H9 (cell line): ENCODE data around the gene ZNF609. TPM values are rescaled to one million over a fixed set of nuclear protein-coding genes. Genes with fewer than 3 reads are reported as not detected.
A peak's percentile ranks its signal among the peaks of the same experiment; 100 is the strongest.

Source experiments
- DNase-seq: peaks from one replicate; pipeline ENCODE4 v3.0.0-alpha.2; 2017
- H2AFZ ChIP-seq: one replicate; pipeline ENCODE4 v1.6.1; 2013; ENCODE audit warnings: mild to moderate bottlenecking, low read length, control low read depth, moderate library complexity
- H2AK5ac ChIP-seq: 2 replicates; pipeline ENCODE4 v1.6.1; 2013; ENCODE audit warnings: low read length, control low read depth, mixed read lengths; ENCODE audit not compliant: insufficient read length
- H2BK120ac ChIP-seq: one replicate; pipeline ENCODE4 v1.6.1; 2013; ENCODE audit warnings: low read depth, mild to moderate bottlenecking, low read length, control low read depth, inconsistent platforms; ENCODE audit not compliant: poor library complexity, severe bottlenecking
- H2BK12ac ChIP-seq: 2 replicates; pipeline ENCODE4 v1.6.1; 2013; ENCODE audit warnings: low read length, control low read depth, mixed read lengths, low read depth; ENCODE audit not compliant: insufficient read length
- H2BK15ac ChIP-seq: 2 replicates; pipeline ENCODE4 v1.6.1; 2013; ENCODE audit warnings: low read depth, low read length, control low read depth
- H2BK20ac ChIP-seq: one replicate; pipeline ENCODE4 v1.6.1; 2013; ENCODE audit warnings: low read depth, mild to moderate bottlenecking, low read length, control low read depth, inconsistent platforms; ENCODE audit not compliant: poor library complexity, severe bottlenecking
- H2BK5ac ChIP-seq: 2 replicates; pipeline ENCODE4 v1.6.1; 2013; ENCODE audit warnings: low read length, control low read depth, mixed read lengths; ENCODE audit not compliant: insufficient read length
- H3K14ac ChIP-seq: 2 replicates; pipeline ENCODE4 v1.6.1; 2013; ENCODE audit warnings: low read length, control low read depth; ENCODE audit not compliant: insufficient read depth
- H3K18ac ChIP-seq: 2 replicates; pipeline ENCODE4 v1.6.1; 2013; ENCODE audit warnings: low read depth, mild to moderate bottlenecking, mixed read lengths, low read length, control low read depth; ENCODE audit not compliant: insufficient read length
- H3K23ac ChIP-seq: 2 replicates; pipeline ENCODE4 v1.6.1; 2013; ENCODE audit warnings: low read length, control low read depth, mixed read lengths, low read depth; ENCODE audit not compliant: insufficient read length
- H3K23me2 ChIP-seq: 2 replicates; pipeline ENCODE4 v1.6.1; 2013; ENCODE audit warnings: low read depth, mild to moderate bottlenecking, mixed read lengths, low read length, control low read depth; ENCODE audit not compliant: insufficient read length, poor library complexity, severe bottlenecking
- H3K27ac ChIP-seq: 2 replicates; pipeline ENCODE4 v1.5.1; 2013; ENCODE audit warnings: low read length, control low read depth, mixed read lengths, low read depth; ENCODE audit not compliant: insufficient read length
- H3K27me3 ChIP-seq: 2 replicates; pipeline ENCODE4 v1.6.1; 2013; ENCODE audit warnings: low read length, control low read depth, inconsistent platforms; ENCODE audit not compliant: insufficient read depth
- H3K4ac ChIP-seq: 2 replicates; pipeline ENCODE4 v1.6.1; 2013; ENCODE audit warnings: low read depth, mild to moderate bottlenecking, control low read depth, inconsistent platforms, low read length, moderate library complexity
- H3K4me1 ChIP-seq: 2 replicates; pipeline ENCODE4 v1.6.1; 2013; ENCODE audit warnings: low read length, control low read depth, inconsistent platforms; ENCODE audit not compliant: insufficient read depth
- H3K4me2 ChIP-seq: 2 replicates; pipeline ENCODE4 v1.6.1; 2013; ENCODE audit warnings: low read length, control low read depth, mixed read lengths; ENCODE audit not compliant: insufficient read length, insufficient read depth
- H3K56ac ChIP-seq: 2 replicates; pipeline ENCODE4 v1.6.1; 2013; ENCODE audit warnings: low read depth, mild to moderate bottlenecking, mixed read lengths, low read length, control low read depth; ENCODE audit not compliant: insufficient read length
- H3K79me1 ChIP-seq: 2 replicates; pipeline ENCODE4 v1.6.1; 2013; ENCODE audit warnings: low read depth, mild to moderate bottlenecking, moderate library complexity, low read length, control low read depth, inconsistent platforms; ENCODE audit not compliant: insufficient read depth, poor library complexity, severe bottlenecking
- H3K79me2 ChIP-seq: 2 replicates; pipeline ENCODE4 v1.6.1; 2013; ENCODE audit warnings: low read length, control low read depth, inconsistent platforms; ENCODE audit not compliant: insufficient read depth
- H3K9ac ChIP-seq: 2 replicates; pipeline ENCODE4 v1.6.1; 2013; ENCODE audit warnings: low read length, control low read depth, mixed read lengths; ENCODE audit not compliant: insufficient read length; ENCODE audit errors: extremely low read depth
- H3K9me3 ChIP-seq: one replicate; pipeline ENCODE4 v1.6.1; 2013; ENCODE audit warnings: low read depth, low read length, inconsistent platforms; ENCODE audit not compliant: control insufficient read depth
- H3T11ph ChIP-seq: one replicate; pipeline ENCODE4 v1.6.1; 2013; ENCODE audit warnings: mild to moderate bottlenecking, low read length, control low read depth, inconsistent platforms
- H4K20me1 ChIP-seq: one replicate; pipeline ENCODE4 v1.6.1; 2013; ENCODE audit not compliant: control insufficient read depth, insufficient read length, insufficient read depth
- H4K5ac ChIP-seq: 2 replicates; pipeline ENCODE4 v1.6.1; 2013; ENCODE audit warnings: low read depth, mild to moderate bottlenecking, mixed read lengths, low read length, control low read depth; ENCODE audit not compliant: insufficient read length
- H4K8ac ChIP-seq: replicated peaks from 2 replicates; pipeline ENCODE4 v1.6.1; 2013; ENCODE audit warnings: low read length, control low read depth, mixed read lengths, low read depth; ENCODE audit not compliant: insufficient read length
- H4K91ac ChIP-seq: 2 replicates; pipeline ENCODE4 v1.6.1; 2013; ENCODE audit warnings: low read depth, mild to moderate bottlenecking, moderate library complexity, mixed read lengths, low read length, control low read depth; ENCODE audit not compliant: insufficient read length
- H3K27ac Mint-ChIP-seq, 3 experiments: 2 replicates in 2 of 3; 3 replicates in 1 of 3; pipeline ENCODE4 v1.8.0; 2020 to 2021; ENCODE audit warnings: mixed read lengths in 3 of 3, mild to moderate bottlenecking in 1 of 3, moderate library complexity in 1 of 3
- H3K27me3 Mint-ChIP-seq: 2 replicates; pipeline ENCODE4 v1.8.0; 2021; ENCODE audit warnings: low read depth, mild to moderate bottlenecking, moderate library complexity, mixed read lengths
- H3K36me3 Mint-ChIP-seq, 3 experiments: 2 replicates in 2 of 3; 3 replicates in 1 of 3; pipeline ENCODE4 v1.8.0; 2020 to 2021; ENCODE audit warnings: low read depth in 3 of 3, mixed read lengths in 3 of 3; ENCODE audit not compliant: insufficient read depth in 1 of 3
- H3K4me1 Mint-ChIP-seq, 2 experiments: 2 replicates each; pipeline ENCODE4 v1.8.0; 2020; ENCODE audit warnings: mixed read lengths in 2 of 2
- H3K4me3 Mint-ChIP-seq, 2 experiments: 2 replicates in 1 of 2; 3 replicates in 1 of 2; pipeline ENCODE4 v1.8.0; 2020 to 2021; ENCODE audit warnings: mild to moderate bottlenecking in 2 of 2, mixed read lengths in 2 of 2, moderate library complexity in 1 of 2
- H3K9me3 Mint-ChIP-seq, 2 experiments: 2 replicates in 1 of 2; 3 replicates in 1 of 2; pipeline ENCODE4 v1.8.0; 2020; ENCODE audit warnings: mild to moderate bottlenecking in 2 of 2, mixed read lengths in 2 of 2, moderate library complexity in 1 of 2
- WGBS: extraction: QIAGEN DNeasy Blood & Tissue Kit; methylation state at CpG from one replicate; pipeline ENCODE4 v1.1.7; 2013; ENCODE audit warnings: missing lambda C conversion rate, low lambda C conversion rate, mixed read lengths; ENCODE audit not compliant: insufficient read length; ENCODE audit errors: extremely low coverage; 5-methylcytosine and 5-hydroxymethylcytosine counted together
- total RNA-seq: library from RNA; stranded (reverse); gene quantifications from 2 replicates; pipeline ENCODE4 v1.2.1, GENCODE V29; 2021
- TF ChIP-seq, protein P1 (sequence below): fragments of 200-600 bp; sonication (generic); conservative IDR thresholded peaks from 3 replicates; pipeline ENCODE4 v1.8.0; 2021; ENCODE audit warnings: antibody characterized with exemption, mild to moderate bottlenecking

Gene ZNF609
- total RNA-seq, 1 experiment from 2014 or later: 45.3 TPM

DNA sequence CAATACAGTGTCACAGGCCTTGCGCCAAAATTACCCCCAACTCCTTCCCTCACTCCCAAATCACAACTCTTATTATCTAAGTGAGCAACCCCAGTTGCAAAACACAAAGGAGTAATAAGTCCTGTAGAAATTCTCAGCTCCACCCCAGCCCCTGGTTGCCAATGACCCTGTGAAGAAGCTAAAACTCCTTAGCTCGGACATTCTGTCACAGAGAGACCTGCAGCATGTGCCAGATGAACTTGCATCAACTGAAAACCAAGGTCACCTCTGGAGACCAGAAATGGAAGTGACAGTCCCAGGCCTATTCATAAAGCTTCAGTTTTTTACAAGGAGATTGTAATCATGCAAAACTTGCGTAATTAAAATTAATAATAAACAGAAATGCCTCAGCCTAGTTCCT lies 259.8 kb downstream of the ZNF609 start:
- no peak overlapping the region for H3K14ac ChIP-seq
- H3K9me3 Mint-ChIP-seq: no peaks in the 10 kb centered on the region
- peaks cover 2% of the 10 kb centered on the region; the same call in 1 of the 2 replicates for H3K79me2 ChIP-seq
- H3K4ac ChIP-seq: no peak overlapping the region
- no peak overlapping the region for H4K91ac ChIP-seq
- no peak for DNase-seq
- WGBS: no CpG with 5 or more reads among the region's 3 CpGs
- H3K27me3 Mint-ChIP-seq: no peaks in the 10 kb centered on the region; the same call in 1 of the 2 replicates
- H2BK120ac ChIP-seq: no peak overlapping the region
- no peak overlapping the region for H3K4me2 ChIP-seq
- H2BK5ac ChIP-seq: no peak overlapping the region
- no peaks in the 10 kb centered on the region for H3K9me3 ChIP-seq
- peaks cover 9% of the 10 kb centered on the region for H3K79me1 ChIP-seq
- no peak overlapping the region for H3T11ph ChIP-seq
- no peaks in the 10 kb centered on the region for H3K27me3 ChIP-seq
- H2BK12ac ChIP-seq: no peak overlapping the region
- H3K36me3 Mint-ChIP-seq: peaks cover 43 to 52% (median 44%) of the 10 kb centered on the region in 3 experiments
- no peak overlapping the region for H3K27ac ChIP-seq
- no peak overlapping the region for H3K18ac ChIP-seq
- H4K8ac ChIP-seq: no peak overlapping the region
- H3K56ac ChIP-seq: no peak overlapping the region
- H4K5ac ChIP-seq: no peak overlapping the region
- no peak overlapping the region for H2AK5ac ChIP-seq
- H3K27ac Mint-ChIP-seq: peak overlapping the region; percentile 5 to 65 (median 50); a peak in 3 of 7 replicates
- no peak overlapping the region for H2AFZ ChIP-seq
- H4K20me1 ChIP-seq: no peaks in the 10 kb centered on the region
- no peaks in the 10 kb centered on the region for H3K4me1 ChIP-seq
- peaks cover 0 to 7% of the 10 kb centered on the region in 2 experiments; a peak in 2 of 4 replicates for H3K4me1 Mint-ChIP-seq
- TF ChIP-seq, protein P1, sequence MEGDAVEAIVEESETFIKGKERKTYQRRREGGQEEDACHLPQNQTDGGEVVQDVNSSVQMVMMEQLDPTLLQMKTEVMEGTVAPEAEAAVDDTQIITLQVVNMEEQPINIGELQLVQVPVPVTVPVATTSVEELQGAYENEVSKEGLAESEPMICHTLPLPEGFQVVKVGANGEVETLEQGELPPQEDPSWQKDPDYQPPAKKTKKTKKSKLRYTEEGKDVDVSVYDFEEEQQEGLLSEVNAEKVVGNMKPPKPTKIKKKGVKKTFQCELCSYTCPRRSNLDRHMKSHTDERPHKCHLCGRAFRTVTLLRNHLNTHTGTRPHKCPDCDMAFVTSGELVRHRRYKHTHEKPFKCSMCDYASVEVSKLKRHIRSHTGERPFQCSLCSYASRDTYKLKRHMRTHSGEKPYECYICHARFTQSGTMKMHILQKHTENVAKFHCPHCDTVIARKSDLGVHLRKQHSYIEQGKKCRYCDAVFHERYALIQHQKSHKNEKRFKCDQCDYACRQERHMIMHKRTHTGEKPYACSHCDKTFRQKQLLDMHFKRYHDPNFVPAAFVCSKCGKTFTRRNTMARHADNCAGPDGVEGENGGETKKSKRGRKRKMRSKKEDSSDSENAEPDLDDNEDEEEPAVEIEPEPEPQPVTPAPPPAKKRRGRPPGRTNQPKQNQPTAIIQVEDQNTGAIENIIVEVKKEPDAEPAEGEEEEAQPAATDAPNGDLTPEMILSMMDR: no peak
- no peak overlapping the region for H2BK15ac ChIP-seq
- H3K23ac ChIP-seq: no peak overlapping the region
- no peak overlapping the region for H2BK20ac ChIP-seq
- no peaks in the 10 kb centered on the region for H3K23me2 ChIP-seq
- no peak overlapping the region for H3K9ac ChIP-seq
- H3K4me3 Mint-ChIP-seq: no peak overlapping the region
